HG02870 (cell line): ENCODE results near the gene FNBP1L.
"Not testable (repeated sequence)": the region's sequence is repeated elsewhere in the genome, so short reads cannot be mapped to it uniquely, and the experiment has no call there.

Experiments used
- ATAC-seq: cut with Tn5 transposase; IDR thresholded peaks from one replicate; pipeline ENCODE4 v1.9.1; 2021; ENCODE audit warnings: mild to moderate bottlenecking, moderate library complexity; ENCODE audit not compliant: unreplicated experiment

Gene FNBP1L

GRCh38 chr1:93442741-93443140 lies 5.2 kb upstream of the FNBP1L start:
- ATAC-seq = no peak

GRCh38 chr1:93443454-93443853 lies 4.5 kb upstream of the FNBP1L start:
- no peak for ATAC-seq

DNA sequence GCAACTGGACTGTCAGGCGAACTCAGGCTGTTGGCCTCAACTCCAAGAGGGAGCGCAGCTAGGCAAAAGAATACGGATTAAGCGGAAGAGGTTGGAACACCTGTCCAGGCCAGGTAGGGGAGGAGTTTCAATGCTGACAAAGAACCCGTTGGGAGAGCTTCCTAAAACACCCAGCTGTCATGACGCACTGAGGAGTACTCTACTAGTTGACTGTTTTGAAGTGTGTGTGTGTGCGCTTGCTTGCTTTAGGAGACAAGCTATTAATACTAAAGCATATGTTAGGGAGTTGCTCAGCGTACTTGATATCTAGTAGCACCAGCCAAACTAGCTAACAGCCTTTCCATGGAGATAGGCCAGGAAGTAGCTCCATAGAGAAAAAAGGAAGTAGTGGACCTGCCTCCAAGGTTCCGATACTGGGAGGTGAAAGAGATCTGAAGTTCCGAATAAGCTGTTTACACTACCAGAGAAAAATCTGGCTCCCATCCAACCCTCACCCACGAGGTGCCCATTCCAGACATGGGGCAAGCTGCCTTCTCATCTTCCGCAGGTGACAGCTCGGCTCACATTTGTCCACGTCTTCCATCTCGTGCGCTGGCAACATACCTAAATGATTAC lies 974 bp upstream of the FNBP1L start:
- ATAC-seq = no peak

DNA sequence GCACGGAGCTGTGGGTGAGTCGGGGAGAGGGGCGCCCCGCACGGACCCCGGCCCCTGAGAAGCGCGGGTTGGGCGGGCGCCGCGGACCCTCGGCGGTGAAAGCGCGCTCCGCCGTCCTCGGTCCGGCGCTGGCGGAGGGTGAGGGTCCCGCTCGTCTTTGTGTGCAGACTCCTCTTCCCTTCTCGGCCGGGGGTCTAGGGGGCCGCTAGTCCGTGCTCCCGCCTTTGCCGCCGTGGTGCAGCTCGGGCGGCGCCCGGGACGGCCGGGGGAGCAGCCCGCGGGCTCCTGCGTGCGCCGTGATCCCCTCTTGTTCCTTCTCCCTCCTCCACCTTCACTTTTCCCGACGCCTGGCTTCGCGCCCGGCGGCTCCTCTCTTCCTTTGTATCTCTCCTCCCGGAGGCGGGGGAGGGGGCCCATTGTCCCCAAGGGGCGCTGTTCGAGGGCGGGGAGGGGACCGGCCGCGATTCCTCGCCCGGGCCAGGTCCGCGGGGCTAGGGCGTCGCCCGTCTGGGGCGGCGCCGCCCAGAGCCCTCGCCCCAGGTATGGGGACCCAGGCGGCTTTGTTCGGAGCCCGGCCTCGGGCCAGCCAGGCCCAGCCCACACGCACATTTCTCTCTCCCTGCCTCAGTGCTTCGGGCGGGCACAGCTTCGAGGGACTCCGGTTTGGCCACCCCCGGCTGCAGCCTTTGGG lies 519 bp downstream of the FNBP1L start:
- ATAC-seq = no peak

DNA sequence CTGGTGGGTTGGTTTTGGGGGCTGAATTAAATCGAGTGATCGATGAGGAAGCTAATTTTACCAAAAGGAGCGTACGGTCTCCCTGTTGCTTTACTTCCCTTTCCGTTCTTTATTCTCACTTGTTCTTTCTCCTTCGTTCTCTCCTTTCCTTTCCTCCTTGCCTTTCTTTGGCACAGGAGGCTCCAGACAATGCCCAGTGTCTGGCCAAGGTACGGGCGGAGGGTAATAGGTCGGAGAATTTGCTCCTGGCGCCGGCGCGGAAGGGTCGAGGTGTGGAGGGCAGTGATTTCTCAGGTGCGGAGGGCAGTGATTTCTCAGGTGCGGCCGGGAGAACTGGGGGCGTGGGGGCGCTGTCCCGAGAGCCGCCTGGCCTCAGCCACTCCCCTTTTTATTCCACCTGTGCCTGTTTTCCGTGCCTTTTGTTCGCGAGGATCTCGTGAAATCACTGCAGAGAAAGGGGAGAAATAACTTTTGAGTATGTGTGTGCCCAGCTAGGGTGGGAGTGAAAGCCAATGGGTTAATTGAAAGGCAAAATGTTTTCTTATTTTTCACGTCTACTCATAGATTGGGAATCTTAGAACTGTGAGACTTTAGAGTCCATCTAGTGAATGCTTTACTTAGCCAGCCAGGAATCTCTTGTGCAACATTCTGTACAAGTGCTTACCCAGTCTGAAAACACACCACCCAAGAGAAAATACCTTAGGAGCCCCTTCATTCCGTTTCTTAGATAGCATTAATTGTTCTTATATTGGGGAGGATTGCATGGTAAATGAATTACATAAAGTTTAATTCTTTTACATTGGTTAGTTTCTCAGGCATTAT lies 1.3 kb downstream of the FNBP1L start:
- ATAC-seq = no peak

DNA sequence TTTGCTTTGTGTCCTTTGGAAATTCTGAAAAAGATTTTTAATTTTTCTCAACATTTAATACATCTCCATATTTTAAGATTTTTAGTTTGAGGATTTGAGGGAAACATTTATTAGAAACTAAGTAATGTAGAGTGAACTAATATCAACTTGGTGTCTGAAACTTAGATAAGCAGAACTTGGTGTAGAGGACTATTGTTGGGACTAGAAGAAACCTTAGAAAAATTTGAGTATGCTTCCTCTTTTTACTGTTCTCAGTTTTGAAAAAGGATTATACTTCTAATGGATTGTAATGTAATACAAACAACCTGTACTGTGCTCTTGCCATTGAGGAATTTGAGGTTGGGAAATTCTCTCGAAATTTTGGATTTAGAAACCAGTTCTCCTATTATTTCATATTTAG lies 2.4 kb downstream of the FNBP1L start:
- ATAC-seq = no peak

GRCh38 chr1:93453911-93454310 lies 6.0 kb downstream of the FNBP1L start:
- ATAC-seq = no peak

- ATAC-seq = no peak
Observed at GRCh38 chr1:93459126-93459525, 11.2 kb downstream of the FNBP1L start.

- ATAC-seq = no peak
Observed at GRCh38 chr1:93461236-93461635, 13.3 kb downstream of the FNBP1L start.

DNA sequence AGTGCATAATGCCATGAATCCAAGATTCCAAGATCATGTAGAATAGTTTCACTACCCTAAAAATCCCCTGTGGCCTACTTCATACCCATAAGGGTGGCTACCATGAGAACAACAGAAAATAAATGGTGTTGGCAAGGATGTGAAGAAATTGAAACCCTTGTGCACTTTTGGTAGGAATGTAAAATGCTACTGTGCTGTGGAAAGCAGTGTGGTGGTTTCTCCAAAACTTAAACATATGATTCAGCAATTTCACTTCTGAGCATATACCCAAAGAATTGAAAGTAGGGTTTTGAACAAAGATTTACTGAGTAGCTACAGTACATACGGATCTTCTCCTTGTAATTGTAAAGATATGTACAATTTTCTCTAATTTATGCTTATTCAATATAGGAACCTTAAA lies 16.0 kb downstream of the FNBP1L start:
- ATAC-seq = no peak

DNA sequence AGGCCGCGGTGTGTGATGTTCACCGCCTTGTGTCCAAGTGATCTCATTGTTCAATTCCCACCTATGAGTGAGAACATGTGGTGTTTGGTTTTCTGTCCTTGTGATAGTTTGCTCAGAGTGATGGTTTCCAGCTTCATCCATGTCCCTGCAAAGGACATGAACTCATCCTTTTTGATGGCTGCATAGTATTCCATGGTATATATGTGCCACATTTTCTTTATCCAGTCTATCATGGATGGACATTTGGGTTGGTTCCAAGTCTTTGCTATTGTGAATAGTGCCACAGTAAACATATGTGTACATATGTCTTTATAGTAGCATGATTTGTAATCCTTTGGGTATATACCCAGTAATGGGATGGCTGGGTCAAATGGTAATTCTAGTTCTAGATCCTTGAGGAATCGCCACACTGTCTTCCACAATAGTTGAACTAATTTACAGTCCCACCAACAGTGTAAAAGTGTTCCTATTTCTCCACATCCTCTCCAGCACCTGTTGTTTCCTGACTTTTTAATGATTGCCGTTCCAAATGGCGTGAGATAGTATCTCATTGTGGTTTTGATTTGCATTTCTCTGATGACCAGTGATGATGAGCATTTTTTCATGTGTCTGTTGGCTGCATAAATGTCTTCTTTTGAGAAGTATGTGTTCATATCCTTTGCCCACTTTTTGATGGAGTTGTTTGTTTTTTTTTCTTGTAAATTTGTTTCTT lies 17.6 kb downstream of the FNBP1L start:
- ATAC-seq = not testable (repeated sequence)

DNA sequence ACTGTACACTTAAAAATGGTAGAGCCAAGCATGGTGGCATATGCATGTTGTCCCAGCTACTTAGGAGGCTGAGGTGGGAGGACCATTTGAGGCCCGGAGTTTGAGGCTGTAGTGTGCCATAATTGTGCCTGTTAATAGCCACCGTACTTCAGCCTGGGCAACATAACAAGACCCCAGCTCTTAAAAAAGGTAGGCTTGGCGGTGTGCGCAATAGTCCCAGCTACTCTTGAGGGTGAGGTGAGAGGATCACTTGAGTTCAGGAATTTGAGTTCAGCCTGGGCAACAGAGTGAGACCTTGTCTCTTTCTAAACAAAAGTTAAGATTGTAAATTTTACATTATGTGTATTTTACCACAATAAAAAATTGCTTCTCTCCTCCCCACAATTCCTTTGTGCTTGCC lies 19.7 kb downstream of the FNBP1L start:
- no peak for ATAC-seq

DNA sequence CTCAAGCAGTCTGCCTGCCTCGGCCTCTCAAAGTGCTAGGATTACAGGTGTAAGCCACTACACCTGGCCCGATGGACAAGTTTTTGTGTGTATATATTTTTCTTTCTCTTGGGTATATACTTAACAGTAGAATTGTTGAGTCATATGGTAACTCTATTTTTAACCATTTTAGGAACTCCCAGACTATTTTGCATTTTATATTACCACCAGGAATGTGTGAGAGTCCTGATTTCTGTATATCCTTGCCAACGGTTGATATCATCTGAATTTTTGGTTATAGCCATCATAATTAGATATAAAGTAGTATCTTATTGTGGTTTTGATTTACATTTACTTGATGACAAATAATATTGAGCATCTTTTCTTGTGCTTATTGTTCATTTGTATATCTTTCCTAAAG lies 20.7 kb downstream of the FNBP1L start:
- no peak for ATAC-seq

GRCh38 chr1:93469223-93469622 lies 21.3 kb downstream of the FNBP1L start:
- ATAC-seq = not testable (repeated sequence)

- ATAC-seq = no peak
Observed at GRCh38 chr1:93471284-93471683, 23.4 kb downstream of the FNBP1L start.

DNA sequence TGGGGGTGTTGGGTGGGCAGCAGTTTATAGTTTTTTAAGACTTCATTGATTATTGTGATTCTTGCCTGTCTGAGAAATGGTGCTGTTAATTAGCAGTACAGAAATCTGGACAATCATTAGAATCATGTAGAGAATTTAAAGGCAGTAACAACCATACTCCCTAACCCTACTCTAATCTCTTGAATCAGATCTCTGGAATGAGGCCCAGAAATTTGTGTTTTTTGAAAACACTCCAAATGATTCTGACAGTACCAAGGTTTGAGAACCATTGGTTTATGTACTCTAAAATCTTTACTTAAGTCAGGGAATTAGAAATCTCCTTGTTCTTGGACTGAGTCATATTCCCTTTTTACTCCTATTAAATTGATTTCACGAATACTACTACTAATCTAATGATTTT lies 24.0 kb downstream of the FNBP1L start:
- no peak for ATAC-seq

GRCh38 chr1:93474321-93474720 lies 26.4 kb downstream of the FNBP1L start:
- no peak for ATAC-seq

DNA sequence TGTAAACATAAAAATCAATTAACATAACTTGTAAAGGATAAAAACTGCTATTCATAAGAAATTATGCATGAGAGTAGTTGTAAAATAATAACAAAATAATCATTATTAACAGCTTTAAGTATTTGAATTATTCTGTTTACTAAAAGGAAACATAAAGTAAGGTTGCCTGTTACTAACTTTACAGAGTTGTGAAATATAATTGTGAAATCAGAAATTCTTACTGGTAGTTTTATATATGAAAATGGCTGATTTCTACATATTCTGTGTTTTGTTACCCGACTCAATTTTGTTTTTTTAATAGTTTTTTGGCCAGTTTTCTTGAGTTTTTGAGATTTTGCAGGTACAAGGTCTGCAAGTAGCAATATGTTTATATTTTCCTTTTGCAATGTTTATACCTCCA lies 27.8 kb downstream of the FNBP1L start:
- ATAC-seq = no peak

- ATAC-seq = not testable (repeated sequence)
Observed at GRCh38 chr1:93479133-93479745, 31.3 kb downstream of the FNBP1L start.

DNA sequence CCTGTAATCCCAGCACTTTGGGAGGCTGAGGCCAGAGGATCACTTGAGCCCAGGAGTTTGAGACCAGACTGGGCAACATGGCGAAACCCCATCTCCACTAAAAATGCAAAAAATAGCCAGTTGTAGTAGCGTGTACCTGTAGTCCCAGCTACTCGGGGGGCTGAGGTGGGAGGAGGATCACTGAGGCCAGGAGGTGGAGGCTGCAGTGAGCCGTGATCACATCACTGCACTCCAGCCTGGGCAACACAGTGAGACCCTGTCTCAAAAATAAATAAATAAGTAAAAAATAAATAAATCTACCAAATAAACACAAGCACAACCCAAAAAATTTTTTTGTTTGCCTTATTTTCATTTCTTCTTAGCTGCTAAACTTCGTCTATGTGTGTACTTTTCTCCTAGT lies 34.0 kb downstream of the FNBP1L start:
- ATAC-seq = not testable (repeated sequence)

- no peak for ATAC-seq
Observed at GRCh38 chr1:93483200-93483599, 35.3 kb downstream of the FNBP1L start.
